Body of pancreas (tissue), 4 donors: ENCODE measurements around the gene CXCL11. TPM values are rescaled to one million over a fixed set of nuclear protein-coding genes. Genes with fewer than 3 reads are reported as not detected.
"Not testable (repeated sequence)": the region's sequence is repeated elsewhere in the genome, so short reads cannot be mapped to it uniquely, and the experiment has no call there.

Experiments
- ATAC-seq: fragments of 150-250 bp; one replicate; pipeline ENCODE4 v1.9.1; 2016
- DNase-seq, 4 donors: peaks; one replicate each; pipeline ENCODE4 v3.0.0-alpha.2; 2019
- H3K27ac ChIP-seq, 4 donors: fragments of 200-600 bp; sonication (generic); 1 replicate in 3 of 4; 2 replicates in 1 of 4; pipeline versions ENCODE4 v1.5.1 to v1.6.1; 2016 to 2019; ENCODE audit warnings: mild to moderate bottlenecking in 1 of 4, mixed read lengths in 1 of 4, moderate library complexity in 1 of 4
- H3K27me3 ChIP-seq, 2 donors: fragments of 200-600 bp; sonication (generic); one replicate each; pipeline ENCODE4 v1.6.0; 2016; ENCODE audit warnings: mild to moderate bottlenecking in 1 of 2
- H3K36me3 ChIP-seq, 2 donors: fragments of 200-600 bp; sonication (generic); replicated peaks in 1 of 2; 2 replicates each; pipeline ENCODE4 v1.5.1; 2016; ENCODE audit warnings: low read depth in 2 of 2; ENCODE audit not compliant: insufficient read depth in 1 of 2
- H3K4me1 ChIP-seq: fragments of 200-600 bp; sonication (generic); one replicate; pipeline ENCODE4 v1.6.0; 2016
- H3K4me3 ChIP-seq, 2 donors: fragments of 200-600 bp; sonication (generic); 1 replicate in 1 of 2; 2 replicates in 1 of 2; pipeline ENCODE4 v1.5.1; 2016 to 2019
- H3K9me3 ChIP-seq, 3 donors: fragments of 200-600 bp; sonication (generic); 1 replicate in 2 of 3; 2 replicates in 1 of 3; pipeline ENCODE4 v1.5.1; 2016
- POLR2A ChIP-seq, 3 donors: fragments of 450-650 bp; IDR thresholded peaks; one replicate each; pipeline ENCODE4 v1.6.1; 2016; ENCODE audit warnings: antibody characterized with exemption in 3 of 3, mild to moderate bottlenecking in 2 of 3
- WGBS, 2 donors: methylation state at CpG; one replicate each; pipeline ENCODE4 v1.1.5; 2017; 5-methylcytosine and 5-hydroxymethylcytosine counted together
- intact Hi-C: fragments of 100-400 bp; cut with DNase I; formaldehyde crosslinking; loops from one replicate; pipeline ENCODE4 v1.15.1; 2023
- total RNA-seq, 2 donors: library from RNA; depleted of rRNA; stranded (reverse); fragments of >200 nt; gene quantifications; one replicate each; pipeline ENCODE4 v1.1.0, GENCODE V29; 2016
- TF ChIP-seq, protein P1 (sequence below), 7 experiments: fragments of 450-650 bp in 4 of 7; fragments of 200-600 bp in 3 of 7; sonication (generic) in 3 of 7; IDR thresholded peaks; one replicate each; pipeline ENCODE4 v1.5.1; 2016 to 2019; ENCODE audit warnings: antibody characterized with exemption in 7 of 7

The CXCL11 gene
- total RNA-seq, 2 donors from 2014 or later, result 0.52 TPM; not detected in 1

DNA sequence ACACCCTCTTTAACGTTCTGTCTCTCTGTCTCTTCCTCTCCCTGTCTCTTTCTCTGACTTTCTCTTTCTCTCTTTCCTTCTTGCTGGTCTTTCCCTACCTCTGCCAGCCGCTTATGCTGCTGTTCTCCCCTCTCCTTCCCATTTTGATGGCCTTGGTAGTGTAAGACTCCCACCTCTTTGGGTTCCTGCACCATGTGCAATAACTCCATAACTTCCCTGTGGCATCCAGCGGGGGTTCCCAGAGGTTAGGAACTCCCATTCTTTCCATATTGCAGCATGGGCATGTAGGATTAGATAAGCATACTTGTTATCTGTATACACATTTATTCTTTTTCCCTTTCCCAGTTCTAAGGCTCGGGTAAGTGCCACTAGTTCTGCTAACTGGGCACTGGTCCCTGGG lies 8.8 kb upstream of the CXCL11 start:
- H3K9me3 ChIP-seq, intact Hi-C loops, ATAC-seq, H3K27ac ChIP-seq, H3K4me1 ChIP-seq, H3K4me3 ChIP-seq, DNase-seq, H3K36me3 ChIP-seq, H3K27me3 ChIP-seq: not testable (repeated sequence)
- 74 to 75% methylated on average over 4 of the region's 4 CpGs for WGBS, 2 donors

DNA sequence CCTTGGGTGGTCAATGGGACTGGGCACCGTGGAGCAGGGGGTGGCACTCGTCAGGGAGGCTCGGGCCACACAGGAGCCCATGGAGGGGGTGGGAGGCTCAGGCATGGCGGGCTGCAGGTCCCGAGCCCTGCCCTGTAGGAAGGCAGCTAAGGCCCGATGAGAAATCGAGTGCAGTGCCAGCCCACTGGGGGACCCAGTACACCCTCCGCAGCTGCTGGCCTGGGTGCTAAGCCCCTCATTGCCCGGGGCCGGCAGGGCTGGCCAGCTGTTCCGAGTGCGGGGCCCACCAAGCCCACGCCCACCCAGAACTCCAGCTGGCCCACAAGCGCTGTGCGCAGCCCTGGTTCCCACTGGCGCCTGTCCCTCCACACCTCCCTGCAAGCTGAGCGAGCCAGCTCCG lies 7.4 kb upstream of the CXCL11 start:
- H3K9me3 ChIP-seq, ATAC-seq, H3K36me3 ChIP-seq, DNase-seq, H3K27me3 ChIP-seq, H3K27ac ChIP-seq, H3K4me3 ChIP-seq, H3K4me1 ChIP-seq, intact Hi-C loops: not testable (repeated sequence)
- WGBS, 2 donors, result 97% methylated on average over 13 of the region's 18 CpGs; no CpG with 5 or more reads in 1 of the 2 donors

DNA sequence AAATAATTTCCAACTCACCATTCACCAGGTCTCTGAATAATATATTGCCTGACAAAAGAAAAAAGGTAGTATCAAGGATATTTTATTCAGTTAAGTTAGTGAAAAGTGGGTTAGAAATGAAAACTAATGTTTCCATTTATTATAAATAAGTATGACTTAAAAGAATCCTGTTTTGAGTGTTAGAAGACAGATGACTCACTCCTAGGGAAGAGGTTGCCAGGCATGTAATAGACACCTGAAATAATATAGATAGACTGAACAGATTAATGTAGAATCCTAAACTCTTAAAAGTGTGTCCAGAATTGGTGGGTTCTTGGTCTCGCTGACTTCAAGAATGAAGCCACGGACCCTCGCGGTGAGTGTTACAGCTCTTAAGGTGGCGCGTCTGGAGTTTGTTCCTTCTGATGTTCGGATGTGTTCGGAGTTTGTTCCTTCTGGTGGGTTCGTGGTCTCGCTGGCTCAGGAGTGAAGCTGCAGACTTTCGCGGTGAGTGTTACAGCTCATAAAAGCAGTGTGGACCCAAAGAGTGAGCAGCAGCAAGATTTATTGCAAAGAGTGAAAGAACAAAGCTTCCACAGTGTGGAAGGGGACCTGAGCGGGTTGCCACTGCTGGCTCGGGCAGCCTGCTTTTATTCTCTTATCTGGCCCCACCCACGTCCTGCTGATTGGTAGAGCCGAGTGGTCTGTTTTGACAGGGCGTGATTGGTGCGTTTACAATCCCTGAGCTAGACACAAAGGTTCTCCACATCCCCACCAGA lies 6.5 kb upstream of the CXCL11 start:
- H3K36me3 ChIP-seq, H3K4me3 ChIP-seq, H3K27ac ChIP-seq, H3K4me1 ChIP-seq, DNase-seq, ATAC-seq, H3K9me3 ChIP-seq, intact Hi-C loops, H3K27me3 ChIP-seq: not testable (repeated sequence)
- WGBS, 2 donors, result 83 to 94% methylated on average over 17 to 18 of the region's 18 CpGs

DNA sequence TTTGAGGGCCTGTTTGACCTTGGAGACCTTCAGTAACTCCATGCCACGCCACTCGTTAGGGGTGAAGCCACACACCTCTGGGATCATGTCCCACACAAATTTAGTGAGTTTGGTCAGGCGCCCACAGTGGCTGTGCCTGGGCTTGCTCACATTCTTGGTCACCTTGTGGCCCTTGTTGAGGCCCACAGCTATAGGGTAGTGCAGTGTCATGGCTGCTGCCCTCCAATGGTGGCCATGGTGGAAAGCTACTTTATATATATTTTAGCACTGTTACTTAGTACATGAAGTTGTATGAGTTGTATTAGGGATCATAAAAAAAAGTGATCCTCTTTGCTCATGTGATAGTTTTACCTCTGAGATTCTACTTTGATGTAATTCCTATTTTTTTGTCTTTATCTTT lies 985 bp upstream of the CXCL11 start:
- ATAC-seq, result no peak
- peak overlapping the region in 3 of 4 donors; percentile 12 to 65 (median 36) for H3K27ac ChIP-seq

DNA sequence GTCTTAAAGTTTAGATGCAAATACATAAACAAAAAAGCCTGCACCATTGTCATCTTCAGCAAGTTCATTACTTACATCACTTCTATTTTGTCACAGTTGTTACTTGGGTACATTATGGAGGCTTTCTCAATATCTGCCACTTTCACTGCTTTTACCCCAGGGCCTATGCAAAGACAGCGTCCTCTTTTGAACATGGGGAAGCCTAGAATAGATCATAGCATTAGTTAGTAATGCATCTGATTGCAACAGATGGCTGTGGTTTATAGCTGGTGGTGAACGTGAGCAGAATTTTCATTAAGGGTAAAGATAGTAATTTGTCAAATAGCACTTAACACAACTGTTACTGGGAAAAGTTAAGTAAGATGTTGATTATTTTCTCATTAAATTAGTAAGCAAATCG lies 729 bp downstream of the CXCL11 start:
- intact Hi-C loops, result no loop called here
- no peak for ATAC-seq

More for the DNA sequence above, 985 bp upstream of the CXCL11 start:
- intact Hi-C loops, result no loop called here
- Histone ChIP-seq H3K4me1 (peaks cover 14% of the 10 kb centered on the region), H3K4me3 (no peak overlapping the region), H3K36me3 (no peaks in the 10 kb centered on the region), H3K9me3 (no peaks in the 10 kb centered on the region), H3K27me3 (no peaks in the 10 kb centered on the region)
- 77 to 80% methylated on average over 3 of the region's 3 CpGs for WGBS, 2 donors
- no peak for TF ChIP-seq POLR2A (IDR thresholded peaks at IDR 0.05)
- TF ChIP-seq, protein P1, sequence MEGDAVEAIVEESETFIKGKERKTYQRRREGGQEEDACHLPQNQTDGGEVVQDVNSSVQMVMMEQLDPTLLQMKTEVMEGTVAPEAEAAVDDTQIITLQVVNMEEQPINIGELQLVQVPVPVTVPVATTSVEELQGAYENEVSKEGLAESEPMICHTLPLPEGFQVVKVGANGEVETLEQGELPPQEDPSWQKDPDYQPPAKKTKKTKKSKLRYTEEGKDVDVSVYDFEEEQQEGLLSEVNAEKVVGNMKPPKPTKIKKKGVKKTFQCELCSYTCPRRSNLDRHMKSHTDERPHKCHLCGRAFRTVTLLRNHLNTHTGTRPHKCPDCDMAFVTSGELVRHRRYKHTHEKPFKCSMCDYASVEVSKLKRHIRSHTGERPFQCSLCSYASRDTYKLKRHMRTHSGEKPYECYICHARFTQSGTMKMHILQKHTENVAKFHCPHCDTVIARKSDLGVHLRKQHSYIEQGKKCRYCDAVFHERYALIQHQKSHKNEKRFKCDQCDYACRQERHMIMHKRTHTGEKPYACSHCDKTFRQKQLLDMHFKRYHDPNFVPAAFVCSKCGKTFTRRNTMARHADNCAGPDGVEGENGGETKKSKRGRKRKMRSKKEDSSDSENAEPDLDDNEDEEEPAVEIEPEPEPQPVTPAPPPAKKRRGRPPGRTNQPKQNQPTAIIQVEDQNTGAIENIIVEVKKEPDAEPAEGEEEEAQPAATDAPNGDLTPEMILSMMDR (IDR thresholded peaks at IDR 0.05), result no peak
- DNase-seq, result no peak

DNA sequence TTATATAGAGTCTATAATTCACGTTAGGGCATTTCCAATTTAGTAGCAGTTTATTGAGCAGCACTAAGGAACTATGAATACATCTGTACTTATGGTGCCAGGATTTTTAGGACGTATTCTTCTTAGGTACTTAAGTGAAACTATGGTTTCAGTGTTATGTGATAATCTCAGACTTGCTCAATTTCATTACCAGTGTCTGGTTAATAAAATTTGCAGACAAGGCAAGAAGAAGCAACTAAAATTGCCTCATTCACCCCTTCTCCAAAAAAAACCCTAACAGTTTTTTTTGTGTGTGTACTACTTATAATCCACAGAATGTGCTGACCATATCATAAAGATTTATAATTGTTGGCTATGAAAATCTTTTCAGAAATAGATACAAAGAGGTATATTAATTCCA lies 6.6 kb downstream of the CXCL11 start:
- ATAC-seq (no peak), DNase-seq (no peak)
- intact Hi-C loops, result no loop called here
- Histone ChIP-seq H3K36me3 (no peaks in the 10 kb centered on the region), H3K27ac (no peak overlapping the region), H3K27me3 (no peaks in the 10 kb centered on the region), H3K9me3 (no peaks in the 10 kb centered on the region), H3K4me1 (peaks cover 5% of the 10 kb centered on the region), H3K4me3 (no peak overlapping the region)
- TF ChIP-seq, protein P1 (IDR thresholded peaks at IDR 0.05), result no peak
- WGBS, 2 donors, result 78 to 81% methylated on average over 2 of the region's 2 CpGs

More for the DNA sequence above, 729 bp downstream of the CXCL11 start:
- H3K36me3 ChIP-seq, result no peaks in the 10 kb centered on the region
- H3K4me3 ChIP-seq, result no peak overlapping the region
- no peak for TF ChIP-seq POLR2A (IDR thresholded peaks at IDR 0.05)
- TF ChIP-seq, protein P1 (IDR thresholded peaks at IDR 0.05), result no peak
- peaks cover 14% of the 10 kb centered on the region for H3K4me1 ChIP-seq
- 26 to 62% methylated on average over 3 of the region's 3 CpGs for WGBS, 2 donors
- H3K27me3 ChIP-seq, result no peaks in the 10 kb centered on the region
- H3K9me3 ChIP-seq, result no peaks in the 10 kb centered on the region
- no peak for DNase-seq
- H3K27ac ChIP-seq, result peak overlapping the region in 1 of 4 donors; percentile 65
